ENCODE results near the gene ZNF821. TPM values are rescaled to one million over a fixed set of nuclear protein-coding genes. Genes with fewer than 3 reads are reported as not detected.

The ZNF821 gene
- total and polyA plus RNA-seq, 10 of the 15 experiments (the other 5 are each of a cell fraction or from before 2014, with no cell fraction given) = 0.82 to 9.9 (median 6.8) TPM

GRCh38 chr16:71878911-71879310 is 5.1 kb downstream of the ZNF821 start (continued):
- TF ChIP-seq BCL3 (IDR thresholded peaks at IDR 0.05; ENCODE audit: borderline replicate concordance, insufficient read depth, low read depth, low read length, poor library complexity, severe bottlenecking) = no peak

- ChIA-PET RAD21 (ENCODE audit: unreplicated experiment) (interaction anchor here (1.1 to 1.6 kb wide), 2 partner anchors 9 to 64 kb away, joined by 4 read pairs; partner anchors contain the start of gene AP1G1), CTCF (interaction anchor here (1.1 to 4.9 kb wide), 2 partner anchors 9 to 16 kb away, joined by 3 to 38 read pairs; no protein-coding TSS in a partner anchor), SMC1A (ENCODE audit: uncharacterized antibody, unreplicated experiment) (interaction anchor here (0.6 to 4.4 kb wide), 6 partner anchors 9 to 118 kb away, joined by 3 to 30 read pairs (median 3); no protein-coding TSS in a partner anchor), POLR2A (interaction anchor here (0.6 to 1.7 kb wide), 3 partner anchors 11 to 58 kb away, joined by 3 to 5 read pairs (median 4); no protein-coding TSS in a partner anchor)
- intact Hi-C loops (cut with micrococcal nuclease; ENCODE audit: unreplicated experiment) (no loop called here), in situ Hi-C loops (cut with MboI) (no loop called here)
- FAIRE-seq (no peak), DNase-seq (ENCODE audit: low read depth, low spot score) (no peak), ATAC-seq (no peak)
- H3K27me3 ChIP-seq (replicated peaks in 1 of 2; ENCODE audit: control insufficient read depth in 2 of 2, insufficient read depth in 2 of 2, low read length in 1 of 2) = no peaks in the 10 kb centered on the region
- no peak overlapping the region for H3K4me3 ChIP-seq
- H3K36me3 ChIP-seq (ENCODE audit: control insufficient read depth in 2 of 2, insufficient read depth in 2 of 2, low read length in 1 of 2) = no peaks in the 10 kb centered on the region
- H4K20me1 ChIP-seq (ENCODE audit: control insufficient read depth, insufficient read depth) = no peaks in the 10 kb centered on the region
- H3K9ac ChIP-seq (ENCODE audit: control insufficient read depth, insufficient read depth, low read length) = no peak overlapping the region
- H3K4me2 ChIP-seq (ENCODE audit: control insufficient read depth, insufficient read depth) = no peak overlapping the region
- H3K9me3 ChIP-seq (replicated peaks; ENCODE audit: control insufficient read depth, insufficient read depth, low read length) = no peaks in the 10 kb centered on the region
- peaks cover 14% of the 10 kb centered on the region for H3K4me1 ChIP-seq (ENCODE audit: control insufficient read depth, insufficient read depth, low read length)
- H3K27ac ChIP-seq (ENCODE audit: control insufficient read depth, insufficient read depth) = peak overlapping the region; percentile 32; the same call in 1 of the 2 replicates
- no TSS peak for BruUV-seq (replicated peaks)
- 76% methylated on average over 4 of the region's 4 CpGs for WGBS (ENCODE audit: insufficient coverage, insufficient replicate concordance, low lambda C conversion rate, missing lambda C conversion rate)
- no peaks in the 10 kb centered on the region for H3K79me2 ChIP-seq (ENCODE audit: control insufficient read depth, insufficient read depth, low read length)
- TF ChIP-seq GABPA (IDR thresholded peaks at IDR 0.05; ENCODE audit: low read depth) (no peak), ESRRA (IDR thresholded peaks at IDR 0.05; ENCODE audit: low read length) (no peak)
- H2AFZ ChIP-seq (ENCODE audit: control insufficient read depth, low read depth, low read length) = no peak overlapping the region
Observed at GRCh38 chr16:71873199-71873598, 10.8 kb downstream of the ZNF821 start.

Data from GM12878 (cell line).